Activated naive CD8-positive, alpha-beta T cell treated with anti-CD3 and anti-CD28 coated beads, Interleukin-2, amount 10 ng/mL, durations not matched to agents 7 days and 5 days (primary cell): ENCODE measurements around the gene LRRC32. TPM values are rescaled to one million over a fixed set of nuclear protein-coding genes. Genes with fewer than 3 reads are reported as not detected.

Experiments
- ATAC-seq: fragments of 150-1000 bp; cut with Tn5 transposase; one replicate; pipeline ENCODE4 v1.10.0; 2021; ENCODE audit warnings: low read depth, moderate library complexity
- POLR2A ChIA-PET: fragments of 350-600 bp; sonication (Branson Sonifier 250); formaldehyde crosslinking; loops from one replicate; lab custom pipeline; 2021; ENCODE audit warnings: antibody characterized with exemption; lab: Charles Lee
- DNase-seq: peaks from one replicate; pipeline ENCODE4 v3.0.0; 2021
- H3K27ac Mint-ChIP-seq: one replicate; pipeline ENCODE4 v1.8.0; 2022; ENCODE audit warnings: mild to moderate bottlenecking, mixed read lengths
- H3K27me3 Mint-ChIP-seq: one replicate; pipeline ENCODE4 v1.8.0; 2022; ENCODE audit warnings: mild to moderate bottlenecking, moderate library complexity, mixed read lengths
- H3K36me3 Mint-ChIP-seq: one replicate; pipeline ENCODE4 v1.8.0; 2021; ENCODE audit warnings: mild to moderate bottlenecking, mixed read lengths
- H3K4me1 Mint-ChIP-seq: one replicate; pipeline ENCODE4 v1.8.0; 2021; ENCODE audit warnings: mixed read lengths
- H3K4me3 Mint-ChIP-seq: one replicate; pipeline ENCODE4 v1.8.0; 2022; ENCODE audit warnings: mild to moderate bottlenecking, moderate library complexity, mixed read lengths
- H3K9me3 Mint-ChIP-seq: one replicate; pipeline ENCODE4 v1.8.0; 2021; ENCODE audit warnings: mixed read lengths
- total RNA-seq, 2 experiments: library from RNA; stranded (reverse); gene quantifications; one replicate each; pipeline ENCODE4 v1.2.3, GENCODE V29; 2021

The LRRC32 gene
- total RNA-seq, 2 experiments from 2014 or later, result 0.34 to 0.75 TPM

DNA sequence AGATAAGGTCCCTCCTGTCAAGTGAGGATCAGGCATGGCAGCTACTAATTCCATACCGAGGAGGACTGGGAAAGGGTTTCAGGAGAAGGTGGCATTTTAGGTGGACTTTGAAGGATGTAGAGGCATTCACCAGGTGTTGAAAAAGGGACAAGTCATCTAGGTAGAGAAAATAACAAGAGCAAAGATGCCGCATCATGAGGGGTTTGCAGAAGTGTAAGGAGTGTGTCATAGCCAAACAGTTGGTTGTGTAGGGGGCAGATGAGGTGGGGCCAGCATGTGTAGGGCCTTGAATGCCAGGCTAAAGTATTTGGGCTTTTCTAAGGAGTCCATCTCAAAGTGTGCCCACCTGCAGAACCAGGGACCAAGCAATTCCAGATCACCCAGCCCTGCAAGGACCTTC lies 11.6 kb upstream of the LRRC32 start:
- Mint-ChIP-seq H3K9me3 (no peaks in the 10 kb centered on the region), H3K36me3 (no peaks in the 10 kb centered on the region), H3K4me3 (no peak overlapping the region), H3K27me3 (peaks cover 14% of the 10 kb centered on the region), H3K4me1 (peaks cover 35% of the 10 kb centered on the region), H3K27ac (no peak overlapping the region)
- POLR2A ChIA-PET, result interaction anchor here (1.6 kb wide), 1 partner anchor 9 kb away, joined by 4 read pairs; no protein-coding TSS in a partner anchor
- no peak for DNase-seq
- no peak for ATAC-seq

DNA sequence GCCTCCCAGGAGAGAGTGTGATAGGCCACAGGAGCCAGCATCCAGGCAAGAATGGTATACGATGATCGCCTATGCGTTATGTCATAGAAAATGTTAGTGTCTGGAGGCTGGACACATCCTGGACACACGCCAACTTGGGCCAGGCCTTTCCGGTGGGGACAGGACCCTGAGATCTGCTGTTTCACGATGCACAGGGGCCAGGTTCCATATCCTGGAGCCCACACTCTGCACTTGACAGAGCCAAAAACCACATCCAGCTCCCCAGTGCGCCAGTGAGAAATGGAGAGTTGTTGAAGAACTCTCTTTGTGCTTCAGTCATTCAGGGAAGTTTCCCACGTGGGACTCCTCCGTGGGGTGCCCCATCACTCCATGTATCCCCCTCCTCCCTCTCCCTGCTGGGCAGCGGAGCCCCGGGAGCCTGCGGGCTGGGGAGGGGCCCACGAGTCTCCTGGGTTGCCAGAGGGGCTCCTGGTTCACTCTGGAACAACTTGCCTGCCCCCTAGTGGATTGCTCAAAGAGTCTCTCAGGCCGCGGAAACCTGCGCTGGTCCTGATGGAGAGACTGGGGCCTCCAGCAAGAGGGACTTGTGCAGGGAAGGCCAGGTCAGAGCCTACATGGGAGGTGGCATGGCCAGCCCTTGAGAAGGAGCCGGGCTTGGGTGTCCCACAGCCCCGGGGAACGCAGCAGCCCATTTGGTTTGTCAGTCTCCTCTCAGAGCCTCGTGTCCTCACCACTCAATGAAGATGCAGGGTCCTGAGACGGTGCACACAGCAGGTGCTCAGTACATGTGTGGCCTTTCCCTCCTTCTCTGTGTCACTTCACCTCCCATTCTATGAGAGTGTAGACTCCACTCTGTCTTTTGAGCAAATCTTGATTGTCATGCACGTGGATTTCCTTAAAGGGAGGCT lies 10.2 kb upstream of the LRRC32 start:
- no peaks in the 10 kb centered on the region for H3K9me3 Mint-ChIP-seq
- H3K27me3 Mint-ChIP-seq, result peaks cover 14% of the 10 kb centered on the region
- ATAC-seq, result peak; percentile 65
- peaks cover 32% of the 10 kb centered on the region for H3K4me1 Mint-ChIP-seq
- H3K27ac Mint-ChIP-seq, result no peak overlapping the region
- POLR2A ChIA-PET, result no interaction called here
- no peaks in the 10 kb centered on the region for H3K36me3 Mint-ChIP-seq
- H3K4me3 Mint-ChIP-seq, result no peak overlapping the region
- peak; percentile 71 for DNase-seq

DNA sequence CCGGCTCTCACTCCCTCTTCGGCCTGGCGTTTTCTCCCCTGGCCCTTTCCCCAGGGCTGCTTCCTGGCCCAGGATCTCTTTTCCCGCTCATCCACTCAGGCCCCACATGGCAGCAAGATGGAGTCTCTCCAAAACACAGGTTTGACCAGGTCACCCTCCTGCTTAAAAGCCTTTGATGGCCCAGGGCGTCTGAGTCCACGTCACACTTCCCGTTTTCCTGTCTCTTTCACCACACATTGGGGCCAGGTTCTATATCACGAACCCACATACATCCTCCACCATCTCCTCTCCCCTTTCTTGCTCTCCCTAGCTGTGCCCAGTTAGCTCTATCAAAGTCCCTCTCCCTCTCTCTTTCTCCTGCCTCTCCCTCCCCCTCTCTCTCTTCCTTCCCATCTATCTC lies 7.8 kb upstream of the LRRC32 start:
- peaks cover 16% of the 10 kb centered on the region for H3K27me3 Mint-ChIP-seq
- no peak for ATAC-seq
- H3K9me3 Mint-ChIP-seq, result no peaks in the 10 kb centered on the region
- H3K27ac Mint-ChIP-seq, result no peak overlapping the region
- no peak for DNase-seq
- peaks cover 31% of the 10 kb centered on the region for H3K4me1 Mint-ChIP-seq
- POLR2A ChIA-PET, result no interaction called here
- H3K36me3 Mint-ChIP-seq, result no peaks in the 10 kb centered on the region
- H3K4me3 Mint-ChIP-seq, result peak overlapping the region; percentile 34

DNA sequence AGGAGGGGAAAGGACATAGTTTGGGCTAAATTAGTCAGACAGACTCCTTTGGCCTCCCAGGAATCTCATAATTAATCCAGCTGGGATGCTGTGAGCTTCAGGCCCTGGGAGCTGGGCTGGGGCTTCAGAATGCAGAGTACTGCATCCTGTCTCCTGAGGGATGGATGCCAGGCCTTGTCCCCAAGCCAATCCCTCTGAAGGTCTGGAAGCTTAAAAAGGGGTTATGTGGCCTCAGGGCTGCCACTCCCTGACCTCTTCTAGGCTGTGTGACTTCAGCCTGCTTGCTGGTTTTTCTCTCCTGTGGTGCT lies 6.9 kb upstream of the LRRC32 start:
- Mint-ChIP-seq H3K9me3 (no peaks in the 10 kb centered on the region), H3K27me3 (peaks cover 16% of the 10 kb centered on the region), H3K27ac (no peak overlapping the region), H3K4me1 (peaks cover 38% of the 10 kb centered on the region), H3K36me3 (no peaks in the 10 kb centered on the region), H3K4me3 (peak overlapping the region; percentile 17)
- DNase-seq (no peak), ATAC-seq (no peak)
- POLR2A ChIA-PET, result no interaction called here

DNA sequence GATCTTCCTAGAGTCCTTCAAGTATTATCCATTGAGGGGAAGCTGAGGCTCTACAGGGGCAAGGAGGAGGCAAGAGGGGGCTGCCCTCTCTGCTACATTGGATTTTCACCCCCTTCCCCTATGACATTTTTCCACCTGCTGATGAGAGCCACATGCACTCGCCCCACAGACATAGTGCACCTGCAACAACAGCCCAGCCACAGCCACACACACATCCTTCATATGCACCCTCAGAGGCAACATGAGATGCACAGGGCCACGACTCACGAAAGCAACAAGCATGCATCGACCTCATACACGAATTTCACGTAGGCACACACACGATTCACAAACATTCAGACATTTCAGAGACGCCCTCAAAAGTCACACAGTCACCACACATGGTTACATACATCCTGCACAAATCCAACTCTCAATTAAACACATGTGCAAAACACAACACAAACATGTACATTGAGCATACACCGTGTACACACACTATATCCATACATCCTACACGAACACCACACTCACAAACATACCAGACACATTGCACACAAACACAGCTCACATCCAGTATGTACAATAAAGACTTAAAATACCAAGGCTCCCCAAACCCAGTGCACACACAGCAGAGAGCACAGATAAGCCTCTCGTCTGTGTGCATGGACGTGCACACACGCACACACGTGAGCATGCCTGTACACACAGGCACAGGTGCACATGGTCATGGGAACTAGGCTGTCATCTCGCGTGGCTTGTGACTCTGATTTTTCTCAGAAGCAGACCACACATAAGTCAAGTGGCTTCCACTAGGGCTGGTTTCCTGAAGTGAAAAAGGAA lies 6.3 kb upstream of the LRRC32 start:
- Mint-ChIP-seq H3K27ac (no peak overlapping the region), H3K36me3 (no peaks in the 10 kb centered on the region), H3K4me1 (peaks cover 40% of the 10 kb centered on the region), H3K9me3 (no peaks in the 10 kb centered on the region), H3K27me3 (peaks cover 11% of the 10 kb centered on the region), H3K4me3 (peak overlapping the region; percentile 1)
- ATAC-seq, result no peak
- no peak for DNase-seq
- POLR2A ChIA-PET, result interaction anchor here (1.6 kb wide), 1 partner anchor 12 kb away, joined by 5 read pairs; no protein-coding TSS in a partner anchor

DNA sequence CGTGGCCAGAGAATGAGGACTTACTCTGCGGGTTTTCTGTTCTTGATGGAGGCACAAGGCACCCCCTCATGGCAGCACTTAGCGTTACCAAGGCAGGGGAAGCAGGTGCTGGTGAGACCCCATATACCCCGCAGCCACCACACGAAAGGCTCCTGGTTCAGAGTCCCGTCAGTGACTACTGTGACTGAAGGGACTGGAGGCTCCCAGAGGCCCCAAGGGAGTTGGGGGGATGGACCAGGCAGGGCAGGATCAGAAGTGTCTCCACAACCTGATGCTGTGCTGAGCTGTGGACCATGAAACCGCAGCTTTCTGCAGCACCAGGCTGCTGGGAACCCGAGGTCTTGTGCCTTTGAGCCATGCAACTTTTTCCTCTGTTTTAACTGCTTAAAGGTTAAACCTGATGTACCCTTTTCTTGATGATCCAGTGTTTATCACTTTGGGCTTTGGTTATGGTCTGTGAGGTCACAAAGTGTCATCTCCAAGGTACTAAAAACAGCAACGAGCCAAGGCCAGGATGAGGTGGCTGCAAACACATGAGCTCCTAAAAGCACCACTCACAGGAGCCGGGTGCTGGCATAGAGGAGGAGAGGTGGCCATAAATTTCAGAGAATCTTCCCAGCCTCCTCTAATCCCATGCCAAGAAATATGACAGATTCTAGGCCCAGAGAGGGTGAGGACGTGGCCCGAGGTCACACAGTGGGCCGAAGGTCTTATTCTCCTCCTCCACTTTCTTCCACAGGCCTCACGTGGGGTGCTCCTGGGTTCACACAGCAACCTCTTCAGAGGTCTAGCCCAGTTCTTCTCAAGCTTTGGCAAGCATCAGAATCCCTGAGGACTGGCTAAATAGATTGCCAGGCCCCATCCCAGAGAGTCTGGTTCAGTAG lies 4.2 kb upstream of the LRRC32 start:
- POLR2A ChIA-PET, result interaction anchor here (1.3 kb wide), 1 partner anchor 48 kb away, joined by 3 read pairs; no protein-coding TSS in a partner anchor
- Mint-ChIP-seq H3K9me3 (no peaks in the 10 kb centered on the region), H3K4me1 (peaks cover 44% of the 10 kb centered on the region)

DNA sequence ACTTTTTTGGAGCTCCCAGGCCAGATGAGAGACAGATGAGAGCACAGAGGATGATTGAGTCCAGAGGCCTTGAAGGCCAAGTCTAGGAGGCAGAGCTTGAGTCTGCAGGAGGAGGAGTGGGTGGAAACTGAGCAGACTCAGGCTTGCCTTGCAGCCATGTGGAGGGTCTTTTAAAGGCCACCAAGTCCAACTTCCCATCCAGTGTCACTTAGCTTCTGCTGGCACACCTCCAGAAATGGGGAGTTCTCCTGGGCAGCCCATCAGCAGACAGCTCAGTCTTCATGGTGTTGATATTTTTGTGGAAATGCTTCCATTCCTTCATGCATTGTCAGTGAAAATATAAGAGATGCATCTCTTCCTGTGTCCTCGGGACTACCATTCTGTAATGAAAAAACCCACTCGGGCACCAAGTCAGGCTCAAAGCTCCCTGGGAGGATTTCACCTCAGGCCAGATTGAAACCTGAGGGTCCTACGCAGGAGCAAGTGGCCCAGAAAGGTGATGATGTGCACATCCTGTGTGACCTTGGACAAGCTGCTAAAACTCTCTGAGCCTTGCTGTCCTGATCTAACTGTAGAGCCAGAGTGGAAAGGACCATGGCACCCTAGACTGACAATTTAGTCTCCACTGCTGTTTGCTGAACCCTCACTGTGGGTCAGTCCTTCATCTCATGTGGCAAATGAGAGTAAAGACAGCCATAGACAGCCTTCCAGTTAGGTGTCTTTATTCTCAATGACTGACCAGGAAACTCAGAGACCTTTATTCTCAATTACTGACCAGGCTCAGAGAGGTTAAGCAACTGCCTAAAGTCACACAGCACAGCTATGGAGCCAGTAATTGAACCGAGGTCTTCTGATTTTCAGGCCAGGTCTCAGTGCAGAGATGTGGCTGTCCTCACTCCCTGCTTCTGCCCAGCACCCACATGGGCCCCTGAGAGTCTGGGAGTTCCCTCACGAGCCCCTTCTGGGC lies 2.9 kb upstream of the LRRC32 start:
- POLR2A ChIA-PET, result interaction anchor here (1.2 to 1.6 kb wide), 3 partner anchors 9 to 85 kb away, joined by 3 to 6 read pairs (median 4); no protein-coding TSS in a partner anchor
- ATAC-seq (peak; percentile 12), DNase-seq (no peak)
- no peaks in the 10 kb centered on the region for H3K9me3 Mint-ChIP-seq
- peaks cover 17% of the 10 kb centered on the region for H3K27me3 Mint-ChIP-seq
- H3K27ac Mint-ChIP-seq, result peak overlapping the region; percentile 82
- H3K4me1 Mint-ChIP-seq, result peaks cover 40% of the 10 kb centered on the region
- no peaks in the 10 kb centered on the region for H3K36me3 Mint-ChIP-seq
- H3K4me3 Mint-ChIP-seq, result peak overlapping the region; percentile 53

More for the DNA sequence above, 4.2 kb upstream of the LRRC32 start:
- no peak overlapping the region for H3K27ac Mint-ChIP-seq
- ATAC-seq, result no peak
- H3K4me3 Mint-ChIP-seq, result no peak overlapping the region
- H3K27me3 Mint-ChIP-seq, result peaks cover 13% of the 10 kb centered on the region
- DNase-seq, result no peak
- H3K36me3 Mint-ChIP-seq, result no peaks in the 10 kb centered on the region

DNA sequence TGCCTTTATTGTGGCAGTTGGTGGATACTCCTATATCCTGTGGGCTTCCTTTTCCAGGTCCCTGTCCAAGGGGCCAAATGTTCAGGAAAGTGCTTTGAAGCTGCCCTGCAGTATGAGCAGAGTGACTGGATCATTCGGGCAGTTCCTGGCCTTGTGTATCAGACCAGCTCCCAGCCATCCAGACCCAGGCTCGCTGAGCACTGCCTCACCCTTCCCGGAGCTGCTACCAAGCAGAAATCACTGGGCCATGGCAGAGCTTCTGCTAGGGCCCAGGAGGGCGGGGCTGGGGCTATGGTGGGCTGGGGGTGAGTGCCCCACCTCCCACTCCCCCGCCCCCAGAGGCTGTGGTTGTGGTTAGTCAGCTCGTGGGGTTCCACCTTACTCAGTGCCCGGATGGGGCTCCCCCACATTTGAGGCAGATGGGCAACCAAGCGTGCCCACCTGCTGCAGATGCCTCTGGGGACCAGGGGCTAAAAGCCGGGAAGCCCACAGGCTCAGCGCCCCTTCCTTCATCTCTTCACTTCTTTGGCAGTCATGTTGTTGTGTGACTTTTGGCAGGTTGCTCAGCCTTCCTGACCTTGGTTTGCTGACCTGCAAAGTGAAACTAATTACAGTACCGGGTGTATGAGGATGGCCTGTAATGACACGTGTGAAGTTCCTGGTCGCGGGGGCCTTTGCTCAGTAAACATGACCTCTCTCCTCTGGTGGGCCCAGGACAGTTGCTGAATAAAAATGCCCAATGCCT lies 2.1 kb upstream of the LRRC32 start:
- H3K27ac Mint-ChIP-seq, result peak overlapping the region; percentile 82
- POLR2A ChIA-PET, result interaction anchor here (0.7 to 1.6 kb wide), 5 partner anchors 9 to 464 kb away, joined by 3 to 6 read pairs (median 3); no protein-coding TSS in a partner anchor
- no peaks in the 10 kb centered on the region for H3K9me3 Mint-ChIP-seq
- H3K4me3 Mint-ChIP-seq, result peak overlapping the region; percentile 53
- peak; percentile 68 for DNase-seq
- H3K36me3 Mint-ChIP-seq, result no peaks in the 10 kb centered on the region
- H3K4me1 Mint-ChIP-seq, result peaks cover 33% of the 10 kb centered on the region
- ATAC-seq, result peak; percentile 65
- peaks cover 23% of the 10 kb centered on the region for H3K27me3 Mint-ChIP-seq

DNA sequence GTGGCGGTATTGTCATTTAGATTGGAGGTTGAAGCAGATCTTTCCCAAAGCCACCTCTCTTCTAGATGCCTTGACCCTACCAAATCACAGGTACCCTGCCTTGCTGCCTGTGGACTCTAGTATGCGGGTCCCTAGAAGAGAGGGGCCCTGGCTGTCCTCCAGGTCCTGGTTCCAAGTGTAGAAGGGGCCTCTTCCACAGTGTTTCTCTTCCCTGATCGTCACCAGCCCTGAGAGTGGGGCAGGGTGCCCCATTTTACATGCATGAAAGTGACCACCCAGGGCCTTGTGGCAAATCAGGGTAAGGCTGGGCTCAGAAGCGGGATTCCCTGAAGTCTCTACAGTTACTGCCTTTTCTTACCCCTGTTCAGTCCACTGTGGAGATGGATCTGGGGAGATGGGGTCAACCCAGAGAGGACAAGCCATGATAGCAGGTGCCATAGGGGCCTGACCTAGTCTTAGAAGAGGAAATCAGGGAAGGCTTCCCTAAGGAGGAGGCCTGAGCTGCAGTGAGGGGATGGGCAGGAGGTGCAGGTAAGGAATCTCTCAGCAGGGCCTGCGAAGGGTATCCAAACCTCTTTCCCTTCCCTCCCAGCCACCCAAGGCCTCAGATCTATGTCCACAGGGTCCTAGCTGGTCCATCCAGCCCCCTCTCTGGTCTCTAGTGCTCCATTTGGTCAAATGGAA lies 1.2 kb upstream of the LRRC32 start:
- POLR2A ChIA-PET, result interaction anchor here (0.7 to 1.6 kb wide), 4 partner anchors 8 to 464 kb away, joined by 3 to 6 read pairs (median 4); no protein-coding TSS in a partner anchor
- DNase-seq (peak; percentile 28), ATAC-seq (no peak)
- peak overlapping the region; percentile 47 for H3K4me3 Mint-ChIP-seq
- peaks cover 28% of the 10 kb centered on the region for H3K4me1 Mint-ChIP-seq
- H3K9me3 Mint-ChIP-seq, result no peaks in the 10 kb centered on the region
- no peaks in the 10 kb centered on the region for H3K36me3 Mint-ChIP-seq
- no peak overlapping the region for H3K27ac Mint-ChIP-seq
- peaks cover 24% of the 10 kb centered on the region for H3K27me3 Mint-ChIP-seq

DNA sequence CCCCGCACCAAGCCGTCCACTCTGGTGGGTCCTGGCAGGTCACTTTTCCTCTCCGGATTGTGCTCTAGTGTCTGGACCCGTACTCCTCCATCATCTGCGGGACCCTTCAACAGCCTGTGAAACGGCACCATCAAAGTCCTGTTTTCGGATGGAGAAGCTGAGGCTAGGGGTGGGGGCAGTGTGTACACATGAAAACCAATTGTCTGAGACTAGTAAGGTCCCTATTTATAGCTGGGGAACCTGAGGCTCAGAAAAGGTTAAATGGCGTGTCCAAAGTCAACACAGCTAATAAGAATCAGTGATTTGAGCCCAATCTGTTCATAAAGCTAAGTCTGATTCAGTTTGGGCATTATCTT lies 668 bp upstream of the LRRC32 start:
- ATAC-seq (no peak), DNase-seq (no peak)
- POLR2A ChIA-PET, result no interaction called here
- H3K4me3 Mint-ChIP-seq, result peak overlapping the region; percentile 47
- H3K27ac Mint-ChIP-seq, result no peak overlapping the region
- H3K27me3 Mint-ChIP-seq, result peaks cover 24% of the 10 kb centered on the region
- H3K9me3 Mint-ChIP-seq, result no peaks in the 10 kb centered on the region
- no peaks in the 10 kb centered on the region for H3K36me3 Mint-ChIP-seq
- H3K4me1 Mint-ChIP-seq, result peaks cover 25% of the 10 kb centered on the region

DNA sequence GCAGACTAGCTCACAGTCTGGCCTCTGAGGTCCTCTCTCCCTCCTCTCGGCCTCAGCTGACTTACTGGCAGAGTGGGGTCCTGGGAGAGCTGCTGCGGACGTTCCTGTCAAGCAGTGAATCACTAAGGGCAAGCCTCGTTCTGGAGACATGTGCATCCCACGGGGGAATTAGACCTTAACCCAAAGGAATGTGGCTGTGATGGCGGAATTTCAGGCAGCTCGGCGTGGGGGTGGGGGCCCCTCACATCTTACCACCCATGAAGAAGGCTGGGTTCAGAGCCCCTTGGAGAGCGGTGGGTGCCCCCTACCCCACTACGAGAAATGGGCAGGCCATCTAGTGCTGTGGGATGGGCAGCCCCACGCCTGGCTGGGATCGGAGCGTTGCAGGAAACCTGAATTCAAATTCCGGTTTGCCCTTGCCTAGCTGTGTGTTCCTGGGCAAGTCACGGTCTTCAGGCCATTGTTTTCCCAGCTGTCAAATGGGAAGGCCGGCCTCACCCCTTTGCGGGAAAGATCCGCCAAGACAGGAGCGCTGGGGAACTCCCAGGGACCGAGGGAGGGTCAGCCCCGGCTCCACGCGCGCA lies 554 bp downstream of the LRRC32 start:
- H3K4me3 Mint-ChIP-seq, result peak overlapping the region; percentile 50
- peaks cover 30% of the 10 kb centered on the region for H3K4me1 Mint-ChIP-seq
- no peak overlapping the region for H3K27ac Mint-ChIP-seq
- peaks cover 23% of the 10 kb centered on the region for H3K27me3 Mint-ChIP-seq
- H3K9me3 Mint-ChIP-seq, result no peaks in the 10 kb centered on the region
- no peak for ATAC-seq
- POLR2A ChIA-PET, result no interaction called here
- H3K36me3 Mint-ChIP-seq, result no peaks in the 10 kb centered on the region
- DNase-seq, result no peak
